ENCODE results near the gene ACO2.
A peak's percentile ranks its signal among the peaks of the same experiment; 100 is the strongest.
"Not testable (repeated sequence)": the region's sequence is repeated elsewhere in the genome, so short reads cannot be mapped to it uniquely, and the experiment has no call there.

Gene ACO2

DNA sequence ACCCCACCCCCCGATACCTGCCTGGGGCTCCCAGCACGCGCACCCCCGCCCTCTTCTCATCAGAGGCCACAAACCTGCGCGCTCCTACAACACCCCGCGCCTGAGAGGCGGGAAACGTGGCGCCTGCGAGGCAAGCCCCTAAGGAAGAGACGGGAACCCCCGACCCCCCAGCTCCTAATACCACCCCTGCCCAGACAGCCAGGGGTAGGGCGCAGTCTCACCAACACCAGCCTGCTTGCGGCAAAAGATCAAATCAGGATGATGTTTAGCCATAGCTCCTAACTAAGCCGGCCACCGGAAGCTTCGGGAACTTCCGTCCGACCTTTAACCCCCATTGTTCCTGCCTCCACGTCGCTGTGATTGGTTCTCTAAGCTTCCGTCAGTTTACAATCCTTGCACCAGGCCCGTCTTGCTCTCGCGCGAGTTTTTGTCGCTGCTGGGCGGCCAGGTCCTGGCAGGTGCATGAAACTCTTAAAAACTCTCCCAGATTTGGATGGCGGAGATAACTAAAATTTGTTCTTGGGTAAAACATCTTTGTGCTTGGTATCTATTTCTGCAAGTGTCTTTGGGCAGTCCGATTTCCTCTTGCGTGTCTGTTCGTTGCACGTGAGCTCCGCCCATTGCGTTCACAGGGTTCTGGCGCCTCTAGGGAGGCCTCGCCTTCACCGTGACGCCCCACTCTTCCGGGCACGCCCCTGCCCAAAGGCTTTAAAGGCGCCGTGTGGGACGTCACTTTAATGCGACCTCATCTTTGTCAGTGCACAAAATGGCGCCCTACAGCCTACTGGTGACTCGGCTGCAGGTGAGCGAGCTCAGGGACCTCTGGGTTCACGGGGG lies at the start of gene ACO2, which contains the start of gene PHF5A:
Gene ACO2, plus strand, starts transcription at position 737 of the 837 bp plus-strand sequence. Its CDS starts 30 bp downstream, at position 767.
Gene PHF5A, minus strand, starts transcription at position 312 of the 837 bp plus-strand sequence. Its CDS starts 39 bp downstream, at position 273.
- DNase-seq = peak; percentile 98 to 99 (median 98)

DNA sequence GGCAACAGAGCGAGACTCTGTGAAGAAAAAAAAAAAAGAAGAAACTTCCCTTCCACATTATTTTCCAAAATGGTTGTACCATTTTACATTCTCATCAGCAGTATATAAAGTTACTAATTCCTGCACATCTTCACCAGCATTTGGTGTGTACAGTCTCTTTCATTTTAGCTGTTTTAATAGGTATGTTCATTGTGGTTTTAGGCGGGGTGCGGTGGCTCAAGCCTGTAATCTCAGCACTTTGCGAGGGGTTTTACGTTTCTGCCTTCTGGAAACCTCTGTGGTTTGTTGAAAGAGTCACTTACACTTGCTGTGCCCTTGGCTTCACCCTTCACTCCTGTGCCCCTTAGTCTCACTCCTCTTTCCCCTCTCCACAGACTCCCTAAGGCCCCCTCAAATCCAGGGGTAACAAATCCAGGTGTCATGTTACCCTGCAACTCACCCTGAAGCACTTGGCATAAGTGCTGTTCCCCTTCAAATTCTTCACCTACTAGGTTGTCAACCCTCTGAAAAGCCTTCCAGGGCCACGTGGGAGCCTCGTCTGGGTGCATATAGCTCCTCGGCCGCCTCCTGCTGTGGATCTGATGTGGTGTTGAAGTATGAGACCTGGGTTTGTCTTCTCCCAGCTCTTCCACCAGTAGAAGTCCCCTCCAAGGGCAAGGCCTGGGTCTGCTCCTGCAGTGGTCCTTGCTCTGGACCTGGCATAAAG lies 43.1 kb upstream of the ACO2 start:
- no peak for DNase-seq

- DNase-seq = no peak
These were observed 39.5 kb upstream of the ACO2 start for GRCh38 chr22:41429232-41429950.

DNA sequence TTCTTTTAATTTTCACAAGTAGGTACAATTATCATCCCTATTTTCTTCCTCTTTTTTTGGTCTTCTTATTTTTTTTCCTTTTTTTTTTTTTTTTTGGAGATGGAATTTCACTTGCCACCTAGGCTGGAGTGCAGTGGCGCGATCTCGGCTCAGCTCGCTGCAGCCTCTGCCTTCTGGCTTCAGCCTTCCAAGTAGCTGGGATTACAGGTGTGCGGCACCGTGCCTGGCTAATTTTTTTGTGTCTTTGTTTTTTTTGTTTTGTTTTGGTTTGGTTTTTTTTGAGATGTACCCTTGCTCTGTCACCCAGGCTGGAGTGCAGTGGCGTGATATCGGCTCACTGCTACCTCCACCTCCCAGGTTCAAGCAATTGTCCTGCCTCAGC lies 39.0 kb upstream of the ACO2 start:
- DNase-seq = no peak

DNA sequence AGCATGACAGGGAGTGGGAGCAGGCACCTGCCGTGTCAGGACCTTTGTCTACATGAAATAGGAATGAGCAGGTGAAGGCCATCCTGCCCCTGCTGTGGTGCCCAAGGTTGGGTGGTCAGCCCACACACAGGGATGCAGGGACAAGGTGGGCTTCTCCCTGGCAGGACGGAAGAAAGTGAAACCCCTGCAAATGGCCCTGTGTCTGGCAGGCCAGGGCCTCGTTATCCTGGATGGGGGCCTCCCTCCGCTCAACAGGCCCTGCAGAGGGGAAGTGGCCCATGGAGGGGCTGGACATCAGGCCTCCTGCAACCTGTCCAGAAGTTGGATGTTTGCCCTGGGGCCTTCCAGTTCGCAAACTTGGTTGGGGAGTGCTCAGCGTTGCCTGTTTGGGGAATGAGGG lies 37.3 kb upstream of the ACO2 start:
- DNase-seq = no peak

DNA sequence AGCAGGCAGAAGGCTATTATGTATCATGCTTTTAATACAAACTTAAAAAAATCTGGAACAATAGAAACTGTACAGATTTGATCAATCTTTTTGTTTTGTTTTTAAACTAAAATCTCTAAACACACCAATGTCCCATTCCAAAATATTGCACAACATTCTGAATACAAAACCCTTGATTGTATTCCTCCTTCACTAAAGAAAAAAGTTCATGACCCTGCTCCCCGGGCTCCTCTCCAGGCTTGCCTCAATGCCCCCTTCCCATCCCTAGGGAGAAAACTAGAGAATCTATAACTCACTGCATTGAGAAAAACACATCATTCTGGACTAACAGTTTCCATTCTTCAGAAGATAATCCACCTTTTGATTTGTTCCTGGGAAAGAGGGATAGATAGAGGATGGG lies 35.4 kb upstream of the ACO2 start:
- not testable (repeated sequence) for DNase-seq

DNA sequence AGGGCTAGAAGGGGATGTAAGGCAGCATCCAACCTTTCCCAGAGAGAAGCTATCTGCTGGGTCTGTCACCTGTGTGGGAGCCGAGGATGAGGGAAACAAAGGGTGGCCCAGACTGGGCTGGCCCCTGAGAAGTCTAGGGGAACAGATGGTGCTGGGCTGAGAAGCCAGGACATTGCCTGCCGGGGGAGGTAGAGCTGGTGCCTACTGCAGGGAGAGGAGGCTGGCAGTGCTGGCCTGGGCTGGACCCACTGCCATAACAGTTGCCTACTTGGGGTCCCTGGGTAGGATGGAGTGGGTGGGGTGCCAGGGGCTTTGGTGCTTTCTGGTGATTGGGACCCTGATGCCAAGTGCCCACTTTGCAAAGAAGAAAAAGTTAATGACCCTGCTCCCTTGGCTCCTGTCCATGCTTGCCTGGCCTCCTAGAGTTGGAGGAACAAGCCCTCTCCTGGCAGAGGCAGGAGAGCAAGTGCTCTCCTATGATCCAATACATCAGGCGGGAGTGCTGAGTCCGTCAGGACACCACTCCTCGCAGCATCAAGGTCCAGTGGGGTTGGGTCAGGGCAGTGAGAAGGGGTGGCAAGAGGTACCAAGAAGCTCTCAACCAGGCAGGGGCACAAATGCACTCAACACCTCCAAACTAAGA lies 34.4 kb upstream of the ACO2 start:
- DNase-seq = not testable (repeated sequence)

DNA sequence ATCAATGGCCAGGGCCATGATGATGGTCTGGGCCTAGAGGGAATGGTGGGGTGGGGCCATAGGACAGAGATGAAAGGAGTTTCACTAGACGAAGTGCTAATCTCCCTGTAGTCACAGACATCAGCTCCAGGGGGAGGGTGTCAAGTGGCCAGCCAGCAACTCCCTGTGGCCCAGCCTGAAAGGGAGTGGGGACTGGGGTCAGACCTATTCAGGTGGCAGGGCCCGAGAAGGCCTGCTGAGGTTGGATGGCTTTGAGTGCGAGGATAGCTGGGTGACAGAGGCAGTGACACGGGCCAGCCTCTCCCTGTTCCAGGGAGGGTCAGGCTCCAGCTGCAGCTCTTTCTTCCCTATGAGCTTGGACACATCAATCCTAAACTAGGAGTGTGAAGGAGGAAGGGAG lies 33.4 kb upstream of the ACO2 start:
- DNase-seq = no peak

- no peak for DNase-seq
These were observed 32.4 kb upstream of the ACO2 start for GRCh38 chr22:41436322-41437113.

DNA sequence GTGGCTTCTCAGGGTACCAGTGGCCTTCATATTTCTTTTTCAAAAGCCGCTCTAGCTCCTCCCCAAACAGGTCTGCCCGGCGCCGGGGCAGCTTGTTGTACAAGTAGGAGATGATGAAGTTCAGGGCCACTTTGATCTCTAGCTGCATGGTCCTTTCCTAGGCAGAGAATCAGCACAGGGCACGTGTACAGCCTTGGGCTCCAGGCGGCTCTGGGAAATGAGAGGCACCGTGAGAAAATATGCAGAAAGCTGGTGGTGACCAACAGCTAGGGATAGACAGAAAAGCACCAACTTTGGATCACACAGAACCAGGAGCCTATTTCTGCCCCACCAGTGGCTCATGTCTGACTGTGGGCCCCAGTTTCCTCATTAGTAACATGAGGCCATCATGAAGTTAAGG lies 31.7 kb upstream of the ACO2 start:
- no peak for DNase-seq

DNA sequence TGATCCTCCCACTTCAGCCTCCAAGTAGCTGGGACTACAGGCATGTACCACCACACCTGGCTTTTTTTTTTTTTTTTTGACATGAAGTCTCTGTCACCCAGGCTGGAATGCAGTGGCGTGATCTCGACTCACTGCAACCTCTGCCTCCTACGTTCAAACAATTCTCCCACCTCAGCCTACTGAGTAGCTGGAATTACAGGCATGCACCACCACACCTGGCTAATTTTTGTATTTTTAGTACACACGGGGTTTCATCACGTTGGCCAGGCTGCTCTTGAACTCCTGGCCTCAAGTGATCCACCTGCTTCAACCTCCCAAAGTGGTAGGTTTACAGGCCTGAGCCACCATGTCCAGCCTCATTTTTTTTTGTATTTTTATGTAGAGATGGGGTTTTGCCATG lies 28.4 kb upstream of the ACO2 start:
- DNase-seq = not testable (repeated sequence)

- peak in 1 of 3 donors; percentile 16 for DNase-seq
These were observed 26.6 kb upstream of the ACO2 start for GRCh38 chr22:41442240-41442792.

- DNase-seq = peak; percentile 95 to 96 (median 95)
These were observed 24.4 kb upstream of the ACO2 start for GRCh38 chr22:41444360-41445128.

DNA sequence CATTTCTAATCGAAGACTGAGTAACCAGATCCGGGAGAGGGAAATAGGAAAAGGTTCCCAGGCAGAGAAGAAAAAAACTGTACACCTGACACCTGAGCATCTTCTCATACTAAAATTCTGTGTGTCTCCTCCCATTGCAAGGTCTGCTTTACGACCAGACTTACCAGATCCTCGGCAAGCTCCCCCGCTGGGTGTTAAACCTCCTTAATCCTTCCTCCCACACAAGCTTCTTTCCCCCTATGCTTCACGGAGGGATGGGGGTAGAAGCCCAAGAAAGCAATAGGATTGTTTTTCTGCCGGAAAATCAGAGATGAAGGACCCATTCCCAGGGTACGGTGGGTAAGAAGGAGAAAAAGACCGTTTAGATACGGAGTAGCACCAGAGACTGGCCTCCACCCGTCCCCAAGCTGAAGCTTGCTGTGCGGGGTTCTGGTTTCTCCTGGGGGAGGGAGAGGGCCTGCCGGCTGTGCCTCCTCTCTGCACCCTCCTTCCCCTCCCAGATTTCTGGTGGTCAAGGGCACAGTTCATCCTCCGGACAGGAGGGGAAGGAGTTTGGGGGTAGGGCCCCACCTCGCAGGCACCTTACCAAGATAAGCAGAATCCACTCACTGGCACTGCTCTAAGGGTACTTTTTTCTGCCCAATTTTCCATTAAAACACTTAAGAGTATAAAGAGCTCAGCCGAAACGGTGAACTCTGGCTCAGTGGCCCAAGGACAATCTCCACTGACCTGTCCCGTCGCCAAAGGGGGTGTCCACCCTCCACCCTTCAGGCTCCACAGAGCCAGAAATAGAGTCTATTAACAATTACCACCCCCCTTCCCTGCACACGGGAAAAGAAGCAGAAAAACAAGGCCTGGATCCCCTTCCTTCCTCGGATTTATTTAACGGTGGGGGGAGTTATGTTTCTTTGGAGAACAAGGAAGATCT lies 23.5 kb upstream of the ACO2 start:
- peak; percentile 28 to 46 (median 38) for DNase-seq

GRCh38 chr22:41446057-41446501 lies 22.8 kb upstream of the ACO2 start:
- DNase-seq = peak in 2 of 3 donors; percentile 24 to 51

DNA sequence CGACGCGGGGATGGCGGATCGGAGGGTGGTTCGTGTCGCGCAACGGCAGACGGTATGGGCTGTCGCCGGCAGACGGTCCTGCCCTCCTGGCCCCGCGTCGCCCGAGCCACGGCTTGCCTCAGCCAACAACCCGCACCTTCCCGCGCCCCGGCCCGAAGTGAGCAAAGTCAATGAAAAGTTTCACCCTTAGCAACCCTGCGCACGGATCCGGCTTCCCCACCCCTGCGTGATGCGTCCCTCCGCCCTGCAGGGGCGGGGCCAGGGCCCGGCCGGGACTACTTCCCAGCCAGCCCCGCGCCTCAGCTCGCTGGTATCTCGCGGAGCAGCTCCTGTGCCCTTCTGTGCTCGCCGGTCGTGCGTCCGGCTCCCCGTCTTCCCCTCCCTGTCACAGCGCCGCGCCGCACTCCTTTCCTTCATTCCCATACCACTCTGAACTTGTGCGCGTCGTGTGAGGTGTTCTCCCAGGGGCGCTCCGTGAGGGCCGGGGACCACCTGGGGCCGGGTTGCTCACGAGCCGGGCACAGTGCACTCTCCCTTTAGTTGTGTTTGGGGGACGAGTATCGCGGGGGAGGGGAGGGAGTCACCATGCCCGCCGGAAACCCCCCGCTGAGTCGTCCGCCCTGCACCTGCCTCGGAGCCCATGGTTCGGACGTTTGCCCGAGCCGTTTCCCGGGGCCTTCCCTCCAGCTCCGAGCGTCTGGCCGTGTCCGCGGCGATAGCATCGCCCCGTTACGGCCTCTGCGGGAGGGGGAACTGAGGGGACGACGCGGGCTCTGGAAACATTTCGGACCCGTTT lies 22.1 kb upstream of the ACO2 start, which contains the start of gene TOB2:
Gene TOB2, minus strand, starts transcription at position 163 of the 796 bp plus-strand sequence. CDS start 9,456 bp downstream, outside the sequence.
- peak; percentile 95 to 98 (median 97) for DNase-seq

DNA sequence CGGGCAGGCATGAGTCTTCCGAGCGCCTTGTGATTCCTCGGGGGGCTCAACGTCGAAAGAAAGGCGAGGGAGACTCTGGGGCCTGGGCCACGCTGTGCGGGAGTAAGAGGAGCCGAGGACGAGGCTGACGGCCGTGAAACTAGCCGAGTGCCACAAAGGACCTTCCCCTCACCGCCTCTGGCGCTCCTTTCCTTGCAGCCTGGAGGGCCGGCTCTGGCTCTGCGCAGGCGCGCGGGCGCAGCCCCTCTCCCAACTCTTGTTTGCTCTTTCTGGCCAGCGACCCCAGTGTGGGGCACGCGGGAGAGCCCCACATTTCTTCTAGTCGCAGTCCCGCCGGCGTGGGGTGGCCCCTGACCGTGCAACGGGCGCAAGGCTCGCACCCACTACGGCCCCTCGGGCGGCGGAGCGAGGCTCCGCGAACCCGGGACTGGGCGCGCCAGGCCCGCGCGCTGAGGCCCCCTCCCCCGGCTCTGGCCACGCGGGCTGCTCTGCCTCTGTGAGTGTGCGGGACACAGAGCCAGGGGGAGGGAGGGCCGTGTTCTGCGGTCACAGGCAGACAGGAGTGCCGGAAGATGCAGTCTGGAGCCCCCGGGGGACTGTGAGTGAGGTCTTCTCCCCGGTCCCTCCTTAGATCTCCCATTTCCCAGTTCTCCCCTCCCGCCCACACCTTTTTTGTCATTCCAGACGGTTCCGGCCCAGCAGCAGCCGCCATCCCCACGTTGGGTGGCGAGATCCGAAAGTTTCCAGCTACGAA lies 21.3 kb upstream of the ACO2 start:
- DNase-seq = peak; percentile 62 to 73 (median 62)
